Stimulated activated CD4-positive, alpha-beta T cell treated with anti-CD3 and anti-CD28 coated beads, TNF-alpha, amount 100 ng/mL, for 1 hour (primary cell): ENCODE measurements around the gene S100A2.

Source experiments
- DNase-seq, 3 donors: peaks; one replicate each; pipeline ENCODE4 v3.0.0-alpha.2; 2020; ENCODE audit warnings: low read depth in 3 of 3, low spot score in 1 of 3

S100A2 gene

GRCh38 chr1:153565529-153566374 is at the start of gene S100A2:
TSS of gene S100A2 (minus strand) at chr1:153565844. CDS start at chr1:153563877, 1,967 bp downstream.
- peak in 1 of 3 donors; percentile 17 for DNase-seq

GRCh38 chr1:153615406-153615805 is 49.8 kb upstream of the S100A2 start:
- DNase-seq: no peak

GRCh38 chr1:153614906-153615305 is 49.3 kb upstream of the S100A2 start:
- DNase-seq: no peak

GRCh38 chr1:153614189-153614900 is 48.7 kb upstream of the S100A2 start:
- no peak for DNase-seq

- no peak for DNase-seq
Measured at GRCh38 chr1:153613406-153613805, 47.8 kb upstream of the S100A2 start.

- DNase-seq: no peak
Measured at GRCh38 chr1:153612755-153613331, 47.2 kb upstream of the S100A2 start, which contains the start of gene S100A16. TSS of gene S100A16 (minus strand) at chr1:153613137. CDS start at chr1:153608151, 4,986 bp downstream.

- DNase-seq: no peak
Measured at GRCh38 chr1:153612111-153612754, 46.6 kb upstream of the S100A2 start.

- no peak for DNase-seq
Measured at GRCh38 chr1:153611356-153611755, 45.7 kb upstream of the S100A2 start.

GRCh38 chr1:153610811-153611301 is 45.2 kb upstream of the S100A2 start:
- DNase-seq: no peak

- DNase-seq: no peak
Measured at GRCh38 chr1:153610334-153610733, 44.7 kb upstream of the S100A2 start.

GRCh38 chr1:153609585-153609907 is 43.9 kb upstream of the S100A2 start:
- DNase-seq: no peak

- DNase-seq: no peak
Measured at GRCh38 chr1:153608742-153609584, 43.3 kb upstream of the S100A2 start.

- no peak for DNase-seq
Measured at GRCh38 chr1:153608089-153608682, 42.5 kb upstream of the S100A2 start.

GRCh38 chr1:153607381-153607780 is 41.7 kb upstream of the S100A2 start:
- DNase-seq: no peak

- no peak for DNase-seq
Measured at GRCh38 chr1:153606194-153606593, 40.5 kb upstream of the S100A2 start.

GRCh38 chr1:153602749-153603148 is 37.1 kb upstream of the S100A2 start:
- no peak for DNase-seq

GRCh38 chr1:153599847-153600246 is 34.2 kb upstream of the S100A2 start:
- no peak for DNase-seq

- no peak for DNase-seq
Measured at GRCh38 chr1:153598309-153599172, 32.9 kb upstream of the S100A2 start.

GRCh38 chr1:153597206-153597605 is 31.6 kb upstream of the S100A2 start:
- no peak for DNase-seq
